ENCODE measurements around the gene APBB1IP.

The APBB1IP gene

DNA sequence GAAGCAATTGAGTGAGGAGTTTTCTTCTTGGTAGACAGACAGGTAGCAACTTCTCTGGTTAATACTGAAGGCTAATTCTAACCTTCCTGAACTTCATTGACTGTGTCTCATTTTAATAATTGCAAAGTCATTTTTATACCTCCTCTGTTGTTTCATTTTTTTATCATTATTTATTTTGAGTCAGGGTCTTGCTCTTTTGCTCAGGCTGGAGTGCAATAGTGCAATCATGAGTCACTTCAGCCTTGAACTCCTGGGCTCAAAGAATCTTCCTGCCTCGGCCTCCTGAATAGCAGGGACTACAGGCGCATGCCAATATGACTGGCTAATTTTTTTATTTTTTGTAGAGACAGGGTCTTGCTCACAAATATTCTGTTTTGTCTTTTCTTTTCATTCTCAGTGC lies 45.4 kb downstream of the APBB1IP start:
- no peak overlapping the region for H3K4me3 ChIP-seq (replicated peaks; ENCODE audit: insufficient read depth, low read length)
- no peak for TF ChIP-seq POLR2AphosphoS5 (IDR thresholded peaks at IDR 0.05; ENCODE audit: low read depth)
- TF ChIP-seq, protein P1, sequence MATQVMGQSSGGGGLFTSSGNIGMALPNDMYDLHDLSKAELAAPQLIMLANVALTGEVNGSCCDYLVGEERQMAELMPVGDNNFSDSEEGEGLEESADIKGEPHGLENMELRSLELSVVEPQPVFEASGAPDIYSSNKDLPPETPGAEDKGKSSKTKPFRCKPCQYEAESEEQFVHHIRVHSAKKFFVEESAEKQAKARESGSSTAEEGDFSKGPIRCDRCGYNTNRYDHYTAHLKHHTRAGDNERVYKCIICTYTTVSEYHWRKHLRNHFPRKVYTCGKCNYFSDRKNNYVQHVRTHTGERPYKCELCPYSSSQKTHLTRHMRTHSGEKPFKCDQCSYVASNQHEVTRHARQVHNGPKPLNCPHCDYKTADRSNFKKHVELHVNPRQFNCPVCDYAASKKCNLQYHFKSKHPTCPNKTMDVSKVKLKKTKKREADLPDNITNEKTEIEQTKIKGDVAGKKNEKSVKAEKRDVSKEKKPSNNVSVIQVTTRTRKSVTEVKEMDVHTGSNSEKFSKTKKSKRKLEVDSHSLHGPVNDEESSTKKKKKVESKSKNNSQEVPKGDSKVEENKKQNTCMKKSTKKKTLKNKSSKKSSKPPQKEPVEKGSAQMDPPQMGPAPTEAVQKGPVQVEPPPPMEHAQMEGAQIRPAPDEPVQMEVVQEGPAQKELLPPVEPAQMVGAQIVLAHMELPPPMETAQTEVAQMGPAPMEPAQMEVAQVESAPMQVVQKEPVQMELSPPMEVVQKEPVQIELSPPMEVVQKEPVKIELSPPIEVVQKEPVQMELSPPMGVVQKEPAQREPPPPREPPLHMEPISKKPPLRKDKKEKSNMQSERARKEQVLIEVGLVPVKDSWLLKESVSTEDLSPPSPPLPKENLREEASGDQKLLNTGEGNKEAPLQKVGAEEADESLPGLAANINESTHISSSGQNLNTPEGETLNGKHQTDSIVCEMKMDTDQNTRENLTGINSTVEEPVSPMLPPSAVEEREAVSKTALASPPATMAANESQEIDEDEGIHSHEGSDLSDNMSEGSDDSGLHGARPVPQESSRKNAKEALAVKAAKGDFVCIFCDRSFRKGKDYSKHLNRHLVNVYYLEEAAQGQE (IDR thresholded peaks at IDR 0.05; ENCODE audit: insufficient replicate concordance, low read depth): no peak
- no peak for TF ChIP-seq SPI1 (IDR thresholded peaks at IDR 0.05; ENCODE audit: borderline replicate concordance, low read depth)
- DNase-seq (ENCODE audit: low read depth in 1 of 2, low spot score in 1 of 2): no peak
- no peaks in the 10 kb centered on the region for H3K27me3 ChIP-seq (ENCODE audit: insufficient read depth, poor library complexity, severe bottlenecking)
- H3K27ac ChIP-seq (replicated peaks): peak overlapping the region; percentile 77

DNA sequence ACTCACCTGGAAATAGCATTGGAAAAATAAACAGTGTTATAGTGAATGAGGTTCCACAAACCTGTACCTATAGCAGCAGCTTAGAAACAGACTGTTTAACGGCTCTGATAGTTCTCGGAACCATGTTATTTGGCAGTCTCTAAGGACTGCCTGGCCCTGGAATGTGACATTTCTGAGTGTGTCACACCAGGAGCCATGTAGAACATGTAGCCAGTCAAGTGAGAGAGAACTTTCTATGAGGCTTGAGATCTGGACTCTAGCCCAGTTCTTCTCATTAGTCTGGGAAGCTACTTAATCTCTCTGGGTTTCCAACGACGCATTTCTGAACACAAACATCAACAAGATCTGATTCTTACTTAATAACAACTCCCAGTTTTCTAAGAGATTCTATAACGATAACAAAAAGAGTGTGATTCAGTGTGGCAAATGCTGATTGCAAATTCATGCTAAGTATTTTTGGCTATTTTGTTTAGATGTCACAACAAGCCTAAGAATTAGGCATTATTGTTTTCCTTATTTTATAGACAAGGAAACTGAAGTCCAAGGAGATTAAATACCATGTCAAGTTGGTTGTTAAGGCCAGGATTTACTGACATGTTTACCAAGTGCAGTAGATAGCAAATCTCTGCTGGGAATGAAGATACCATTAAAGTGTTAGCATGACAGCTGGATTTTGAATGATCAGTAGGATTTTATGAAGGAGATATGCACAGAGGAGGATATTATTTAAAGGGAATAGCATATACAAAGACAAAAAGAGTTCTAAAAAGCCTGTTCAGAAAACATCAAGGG lies 47.2 kb downstream of the APBB1IP start:
- no peak for DNase-seq (ENCODE audit: low read depth in 1 of 2, low spot score in 1 of 2)
- Histone ChIP-seq H3K27ac (replicated peaks) (no peak overlapping the region), H3K4me3 (replicated peaks; ENCODE audit: insufficient read depth, low read length) (no peak overlapping the region), H3K27me3 (ENCODE audit: insufficient read depth, poor library complexity, severe bottlenecking) (no peaks in the 10 kb centered on the region)
- TF ChIP-seq POLR2AphosphoS5 (IDR thresholded peaks at IDR 0.05; ENCODE audit: low read depth): no peak
- TF ChIP-seq, protein P2, sequence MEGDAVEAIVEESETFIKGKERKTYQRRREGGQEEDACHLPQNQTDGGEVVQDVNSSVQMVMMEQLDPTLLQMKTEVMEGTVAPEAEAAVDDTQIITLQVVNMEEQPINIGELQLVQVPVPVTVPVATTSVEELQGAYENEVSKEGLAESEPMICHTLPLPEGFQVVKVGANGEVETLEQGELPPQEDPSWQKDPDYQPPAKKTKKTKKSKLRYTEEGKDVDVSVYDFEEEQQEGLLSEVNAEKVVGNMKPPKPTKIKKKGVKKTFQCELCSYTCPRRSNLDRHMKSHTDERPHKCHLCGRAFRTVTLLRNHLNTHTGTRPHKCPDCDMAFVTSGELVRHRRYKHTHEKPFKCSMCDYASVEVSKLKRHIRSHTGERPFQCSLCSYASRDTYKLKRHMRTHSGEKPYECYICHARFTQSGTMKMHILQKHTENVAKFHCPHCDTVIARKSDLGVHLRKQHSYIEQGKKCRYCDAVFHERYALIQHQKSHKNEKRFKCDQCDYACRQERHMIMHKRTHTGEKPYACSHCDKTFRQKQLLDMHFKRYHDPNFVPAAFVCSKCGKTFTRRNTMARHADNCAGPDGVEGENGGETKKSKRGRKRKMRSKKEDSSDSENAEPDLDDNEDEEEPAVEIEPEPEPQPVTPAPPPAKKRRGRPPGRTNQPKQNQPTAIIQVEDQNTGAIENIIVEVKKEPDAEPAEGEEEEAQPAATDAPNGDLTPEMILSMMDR (IDR thresholded peaks at IDR 0.05; ENCODE audit: insufficient read depth, low read length): no peak
- TF ChIP-seq GABPA (IDR thresholded peaks at IDR 0.05; ENCODE audit: low read depth): no peak
- no peak for TF ChIP-seq SPI1 (IDR thresholded peaks at IDR 0.05; ENCODE audit: borderline replicate concordance, low read depth)
- TF ChIP-seq, protein P1 (IDR thresholded peaks at IDR 0.05; ENCODE audit: insufficient replicate concordance, low read depth): no peak

DNA sequence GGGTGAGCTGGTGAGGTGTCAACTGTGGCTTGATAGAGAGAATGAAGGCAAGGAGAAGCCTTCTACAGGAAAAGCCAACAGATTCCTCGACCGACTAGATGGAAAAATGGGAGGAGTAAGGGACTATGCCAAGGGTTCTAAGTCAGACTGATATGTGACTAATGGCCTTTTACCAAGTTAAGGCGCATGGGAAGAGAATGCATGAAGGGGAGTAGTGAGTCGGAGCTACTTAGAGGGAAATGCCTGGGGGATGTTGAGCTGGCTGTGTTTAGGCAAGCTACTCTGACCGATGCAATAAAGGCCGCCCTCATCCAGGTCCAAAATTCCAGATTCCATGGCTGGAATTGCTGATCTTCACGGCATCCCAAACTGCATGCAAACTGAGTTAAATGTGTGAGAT lies 48.2 kb downstream of the APBB1IP start:
- no peak overlapping the region for H3K4me3 ChIP-seq (replicated peaks; ENCODE audit: insufficient read depth, low read length)
- H3K27me3 ChIP-seq (ENCODE audit: insufficient read depth, poor library complexity, severe bottlenecking): no peaks in the 10 kb centered on the region
- TF ChIP-seq, protein P1 (IDR thresholded peaks at IDR 0.05; ENCODE audit: insufficient replicate concordance, low read depth): no peak
- TF ChIP-seq SPI1 (IDR thresholded peaks at IDR 0.05; ENCODE audit: borderline replicate concordance, low read depth) (no peak), POLR2AphosphoS5 (IDR thresholded peaks at IDR 0.05; ENCODE audit: low read depth) (no peak), GABPA (IDR thresholded peaks at IDR 0.05; ENCODE audit: low read depth) (no peak)
- TF ChIP-seq, protein P2 (IDR thresholded peaks at IDR 0.05; ENCODE audit: insufficient read depth, low read length): no peak
- DNase-seq (ENCODE audit: low read depth in 1 of 2, low spot score in 1 of 2): no peak
- H3K27ac ChIP-seq (replicated peaks): no peak overlapping the region
